GM10266 (cell line): ENCODE results near the gene DLX3.

Experiments used
- DNase-seq: peaks from one replicate; pipeline ENCODE4 v3.0.0; 2012; ENCODE audit errors: extremely low spot score
- TF ChIP-seq, protein P1 (sequence below): IDR thresholded peaks from 2 replicates; pipeline ENCODE4 v1.5.1; 2012; ENCODE audit warnings: mild to moderate bottlenecking, low read depth; ENCODE audit not compliant: control insufficient read depth, insufficient read depth; ENCODE audit errors: missing control alignments

The DLX3 gene

DNA sequence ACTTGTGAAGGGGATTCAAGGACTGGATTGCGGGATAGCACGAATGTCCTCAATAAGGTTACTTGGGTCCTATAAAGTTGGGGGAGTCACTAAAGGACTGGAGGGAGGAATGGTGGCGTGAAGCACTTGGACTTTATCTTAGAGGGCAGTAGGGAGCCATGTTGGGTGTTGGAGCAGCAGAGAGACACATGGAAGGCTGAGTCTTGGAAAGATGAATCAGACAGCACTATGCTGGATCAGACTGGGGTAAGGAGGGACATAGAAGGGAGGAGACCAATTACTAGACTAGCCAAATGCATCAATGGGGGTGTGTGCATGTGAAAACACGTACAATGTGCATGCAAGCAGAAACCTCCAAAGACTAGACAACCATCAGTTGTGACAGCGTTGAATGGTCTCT is 52.1 kb downstream of the DLX3 start:
- TF ChIP-seq, protein P1, sequence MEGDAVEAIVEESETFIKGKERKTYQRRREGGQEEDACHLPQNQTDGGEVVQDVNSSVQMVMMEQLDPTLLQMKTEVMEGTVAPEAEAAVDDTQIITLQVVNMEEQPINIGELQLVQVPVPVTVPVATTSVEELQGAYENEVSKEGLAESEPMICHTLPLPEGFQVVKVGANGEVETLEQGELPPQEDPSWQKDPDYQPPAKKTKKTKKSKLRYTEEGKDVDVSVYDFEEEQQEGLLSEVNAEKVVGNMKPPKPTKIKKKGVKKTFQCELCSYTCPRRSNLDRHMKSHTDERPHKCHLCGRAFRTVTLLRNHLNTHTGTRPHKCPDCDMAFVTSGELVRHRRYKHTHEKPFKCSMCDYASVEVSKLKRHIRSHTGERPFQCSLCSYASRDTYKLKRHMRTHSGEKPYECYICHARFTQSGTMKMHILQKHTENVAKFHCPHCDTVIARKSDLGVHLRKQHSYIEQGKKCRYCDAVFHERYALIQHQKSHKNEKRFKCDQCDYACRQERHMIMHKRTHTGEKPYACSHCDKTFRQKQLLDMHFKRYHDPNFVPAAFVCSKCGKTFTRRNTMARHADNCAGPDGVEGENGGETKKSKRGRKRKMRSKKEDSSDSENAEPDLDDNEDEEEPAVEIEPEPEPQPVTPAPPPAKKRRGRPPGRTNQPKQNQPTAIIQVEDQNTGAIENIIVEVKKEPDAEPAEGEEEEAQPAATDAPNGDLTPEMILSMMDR, result no peak
- DNase-seq, result no peak

DNA sequence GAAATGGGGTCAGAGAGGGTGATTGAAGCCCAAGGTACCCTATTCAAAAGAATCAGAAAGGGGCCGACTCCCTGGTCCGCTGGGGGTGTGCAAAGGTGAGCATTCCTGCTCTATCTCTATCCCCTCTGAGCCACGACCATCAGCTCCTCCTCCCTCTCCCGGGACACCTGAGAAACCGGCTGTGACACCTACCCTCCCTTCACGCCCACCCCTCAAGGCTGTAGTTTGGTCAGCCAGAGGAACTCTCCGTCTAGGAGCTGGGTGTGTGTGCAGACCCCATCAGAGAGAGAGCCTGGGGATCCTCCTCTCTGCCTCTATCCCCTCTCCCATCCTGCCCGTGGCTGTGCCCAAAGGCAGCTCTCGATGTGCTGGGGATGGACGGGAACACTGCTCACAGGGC is 53.6 kb downstream of the DLX3 start:
- no peak for DNase-seq
- TF ChIP-seq, protein P1, result no peak
